NCI-H2171 treated with DMSO at 0.1 percent for 48 hours (cell line): ENCODE results near the gene QRFP.
A peak's percentile ranks its signal among the peaks of the same experiment; 100 is the strongest.

Experiments
- DNase-seq: peaks from one replicate; lab custom pipeline; 2025; lab: John Stamatoyannopoulos, UW

Gene QRFP

DNA sequence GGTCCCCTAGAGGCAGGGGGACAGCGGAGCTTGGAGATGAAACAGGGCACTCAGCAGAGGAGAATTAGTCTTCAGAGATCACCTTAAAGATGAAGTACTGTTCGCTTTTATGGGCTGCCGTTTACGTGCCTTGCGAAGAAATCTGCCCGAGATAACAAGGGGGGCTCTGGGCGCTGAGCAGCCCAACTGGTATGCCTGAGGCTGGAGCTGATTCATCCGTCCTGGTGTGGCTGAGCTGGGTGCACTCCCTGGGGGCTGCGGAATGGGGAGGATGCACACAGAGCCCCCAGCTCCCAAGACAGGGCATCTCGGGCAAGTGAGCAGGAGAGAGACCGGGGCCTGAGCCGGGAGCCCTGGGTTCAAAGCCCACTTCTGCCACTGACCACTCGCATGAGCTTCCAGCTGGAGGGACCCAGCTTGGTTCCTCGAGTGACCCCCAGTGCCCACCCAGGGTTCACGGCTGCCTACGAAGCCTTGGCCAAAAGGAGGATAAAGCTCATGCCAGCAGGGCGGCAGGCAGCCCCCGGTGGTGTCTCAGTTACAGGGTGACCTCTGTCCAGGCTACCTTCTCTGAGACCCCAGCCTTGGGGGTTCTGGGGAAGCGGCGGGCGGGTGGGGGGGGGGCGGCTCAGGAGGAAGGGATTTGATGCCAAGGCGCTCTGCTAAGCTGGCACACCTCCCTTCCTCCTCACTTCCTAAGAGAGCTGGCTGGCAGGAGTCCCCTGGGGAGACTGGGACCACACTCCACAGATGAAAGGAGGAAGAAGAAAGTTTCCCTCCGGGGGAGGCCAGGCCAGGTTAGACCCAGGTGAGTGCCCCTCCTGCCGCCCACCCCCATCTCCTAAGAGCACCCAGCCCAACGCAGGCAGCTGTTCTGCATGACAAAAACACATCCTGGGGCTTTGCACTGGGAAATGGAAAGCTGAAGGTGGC lies 36.8 kb upstream of the QRFP start:
- DNase-seq, result no peak

DNA sequence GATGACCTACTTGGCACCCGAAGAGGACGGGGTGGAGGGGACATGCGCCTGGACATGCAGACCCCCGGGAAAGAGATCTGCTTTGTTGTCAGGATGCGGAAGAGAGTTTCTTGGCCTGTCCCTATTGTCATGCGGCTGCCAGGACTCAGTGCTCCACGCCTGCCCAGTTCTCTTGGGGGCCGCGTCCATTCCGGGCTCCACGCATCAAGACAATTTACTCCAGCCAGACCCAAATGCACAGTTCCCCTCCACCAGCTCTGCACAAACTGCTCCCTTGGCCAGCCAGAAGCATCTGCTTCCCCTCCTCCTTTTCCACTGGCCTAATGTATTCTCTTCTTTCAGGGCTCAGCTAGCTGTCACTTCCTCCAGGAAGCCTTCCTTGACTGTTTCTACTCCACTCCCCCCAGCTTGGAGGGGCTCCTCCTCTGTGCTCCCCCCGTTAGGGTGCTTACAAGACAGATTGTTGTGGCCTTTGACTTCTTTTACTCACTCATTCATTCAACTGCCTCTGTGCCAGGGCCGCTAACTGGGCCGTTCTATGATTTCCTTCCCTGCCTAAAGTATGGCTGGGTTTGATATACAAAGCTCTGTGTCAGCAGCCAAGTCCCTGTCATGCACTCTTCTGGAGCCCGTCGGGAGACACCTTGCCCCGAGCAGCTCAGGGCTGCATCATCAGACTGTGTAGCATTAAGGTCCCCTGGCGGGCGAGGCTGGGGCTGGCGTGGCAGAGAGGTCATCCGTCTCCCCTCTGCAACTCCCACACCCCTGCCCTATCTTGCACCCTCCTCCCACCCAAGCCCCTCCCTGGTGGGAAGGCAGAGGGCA lies 35.9 kb upstream of the QRFP start:
- DNase-seq, result no peak

DNA sequence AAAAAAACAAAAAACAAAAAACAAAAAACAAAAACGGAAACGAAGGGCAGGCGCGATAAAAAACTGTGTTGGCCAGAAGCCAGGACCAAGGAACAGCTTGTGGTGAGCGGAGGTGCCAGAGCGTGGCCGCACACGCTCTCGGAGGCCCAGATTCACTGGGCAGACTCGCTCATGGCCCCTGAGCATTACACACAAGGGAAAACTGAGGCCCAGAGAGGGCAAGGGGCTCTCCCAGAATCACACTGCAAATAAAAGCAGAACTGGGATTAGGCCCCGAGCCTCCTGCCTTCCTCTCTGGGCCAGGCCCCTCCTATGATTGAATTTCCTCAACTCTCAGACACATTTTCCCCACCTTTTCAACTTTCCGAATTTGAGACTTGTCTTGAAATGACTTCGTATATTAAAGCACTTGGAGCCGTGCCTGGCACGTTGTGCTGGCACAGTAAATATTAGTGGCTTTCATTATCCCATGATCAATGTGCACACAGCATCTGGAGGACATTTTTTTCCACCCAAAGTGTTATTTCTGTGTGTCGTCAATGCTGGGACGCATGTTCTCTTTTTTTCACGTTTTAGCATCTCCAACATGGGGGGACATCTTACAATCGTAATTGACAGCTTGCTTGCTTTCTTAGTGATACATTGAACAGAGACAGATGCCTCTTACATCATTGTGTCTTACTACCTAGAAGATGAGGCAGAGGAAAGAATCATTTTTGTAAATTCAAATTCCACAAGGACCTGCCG lies 35.1 kb upstream of the QRFP start:
- DNase-seq, result peak; percentile 26

DNA sequence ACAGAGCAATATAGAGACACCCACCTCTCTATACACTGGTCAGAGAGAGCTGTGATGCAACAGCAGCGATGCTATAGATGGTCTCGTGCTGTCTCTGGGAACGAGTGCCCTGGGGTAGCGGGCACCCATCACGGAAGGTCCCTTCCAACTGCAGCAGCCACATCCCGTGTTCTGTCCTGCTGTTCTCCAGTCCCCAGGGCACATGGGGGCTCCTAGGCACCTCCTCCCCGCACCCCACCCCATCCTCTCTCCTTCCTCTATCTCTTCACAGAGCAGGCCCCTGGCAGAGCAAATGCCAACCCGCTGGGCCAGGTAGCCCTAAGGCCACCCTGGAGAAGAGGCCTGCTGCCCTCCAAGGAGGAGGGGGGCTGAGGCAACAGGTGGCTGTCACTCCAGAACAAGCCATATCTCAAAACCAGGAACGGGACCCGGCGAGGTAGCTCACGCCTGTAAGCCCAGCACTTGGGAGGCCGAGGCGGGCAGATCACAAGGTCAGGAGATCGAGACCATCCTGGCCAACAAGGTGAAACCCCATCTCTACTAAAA lies 34.3 kb upstream of the QRFP start:
- DNase-seq, result no peak

DNA sequence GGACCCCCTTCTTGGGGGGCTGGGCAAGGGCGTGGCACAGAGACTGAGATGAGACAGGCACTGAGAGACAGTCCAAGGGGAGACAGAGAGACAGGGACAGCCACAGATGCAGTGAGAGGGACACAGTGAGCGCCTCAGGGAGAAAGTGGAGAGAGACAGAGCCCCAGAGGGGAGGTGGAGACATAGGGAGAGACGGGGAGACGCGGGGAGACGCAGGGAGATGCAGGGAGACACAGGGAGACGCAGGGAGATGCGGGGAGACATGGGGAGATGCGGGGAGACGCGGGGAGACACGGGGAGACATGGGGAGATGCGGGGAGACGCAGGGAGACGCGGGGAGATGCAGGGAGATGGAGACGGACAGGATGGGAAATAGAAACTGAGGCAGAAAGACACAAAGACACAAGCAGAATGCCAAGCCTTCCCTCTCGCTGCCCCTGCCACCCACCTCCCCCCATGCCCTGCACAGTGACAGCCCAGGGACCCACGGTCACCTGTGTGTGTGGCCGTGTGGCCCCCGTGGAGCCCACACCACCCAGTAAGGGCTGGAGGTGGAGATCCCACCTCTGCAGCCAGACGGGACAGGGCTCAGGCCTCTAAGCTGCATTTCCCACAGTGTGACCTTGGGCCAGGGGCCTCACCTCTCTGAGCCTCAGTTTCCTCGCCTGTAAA lies 33.7 kb upstream of the QRFP start:
- DNase-seq, result no peak

DNA sequence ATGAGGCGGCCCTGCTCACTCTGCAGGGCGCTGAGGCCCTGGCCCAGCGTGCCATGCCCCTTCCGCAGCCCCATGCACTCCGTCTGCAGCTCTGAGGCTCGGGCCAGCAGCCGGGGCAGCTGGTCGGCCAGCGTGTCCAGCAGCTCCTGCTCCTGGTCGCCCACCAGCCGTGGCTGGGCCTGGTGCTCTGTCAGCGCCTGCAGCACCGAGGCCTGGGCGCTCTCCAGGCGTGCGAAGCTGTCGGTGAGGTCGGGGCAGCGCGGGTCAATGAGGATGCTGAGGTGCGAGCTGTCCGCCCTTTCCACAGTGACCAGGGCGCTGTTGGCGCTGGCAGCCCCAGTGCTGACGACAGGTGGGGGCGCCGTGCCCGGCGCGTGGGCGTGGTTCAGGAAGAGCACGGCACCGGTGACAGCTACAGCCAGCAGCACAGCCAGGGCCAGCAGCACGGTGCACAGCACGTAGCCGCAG lies 33.0 kb upstream of the QRFP start:
- DNase-seq, result no peak

DNA sequence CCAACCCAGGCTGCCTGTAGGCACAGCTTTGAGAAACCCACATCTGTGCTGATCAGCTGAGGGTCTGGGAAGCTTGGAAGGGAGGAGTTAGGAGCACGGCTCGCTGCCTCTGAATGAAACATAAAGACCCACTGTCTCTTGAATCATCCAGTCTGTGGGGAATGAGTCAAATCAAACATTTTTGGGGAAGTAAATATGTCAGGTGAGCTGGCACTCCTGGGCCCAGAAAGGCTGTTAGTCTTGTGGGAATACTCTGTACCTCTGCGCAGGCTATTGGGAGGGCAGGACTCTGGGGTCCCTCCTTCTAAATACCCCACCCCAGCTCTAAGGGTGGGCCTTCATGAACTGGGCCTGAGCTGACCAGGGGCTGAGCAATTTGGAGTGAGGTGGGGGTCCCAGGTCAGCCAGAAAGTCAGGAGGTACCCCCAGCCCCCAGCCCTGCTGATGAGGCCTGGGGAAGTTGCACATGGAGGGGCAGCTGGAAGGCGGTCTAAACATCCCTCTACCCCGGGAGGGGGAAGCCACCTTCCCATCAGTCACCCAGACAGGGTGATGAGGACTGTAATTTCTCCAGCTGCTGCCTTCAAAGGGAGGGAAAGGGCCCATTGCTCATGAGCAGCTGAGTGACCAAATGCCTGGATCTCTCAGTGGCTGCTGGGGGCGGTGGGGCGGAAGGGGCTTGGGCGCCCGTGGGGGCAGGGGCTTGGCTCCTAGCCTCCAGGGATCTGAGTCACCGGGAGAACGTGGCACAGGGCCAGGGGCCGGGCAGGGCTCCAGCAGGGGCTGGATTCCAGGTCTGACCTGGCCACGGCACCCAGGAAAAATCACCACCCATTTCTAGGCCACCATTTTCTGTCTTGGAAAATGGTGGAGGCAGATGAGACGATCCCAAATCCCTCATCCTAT lies 31.6 kb upstream of the QRFP start:
- DNase-seq, result peak; percentile 29

DNA sequence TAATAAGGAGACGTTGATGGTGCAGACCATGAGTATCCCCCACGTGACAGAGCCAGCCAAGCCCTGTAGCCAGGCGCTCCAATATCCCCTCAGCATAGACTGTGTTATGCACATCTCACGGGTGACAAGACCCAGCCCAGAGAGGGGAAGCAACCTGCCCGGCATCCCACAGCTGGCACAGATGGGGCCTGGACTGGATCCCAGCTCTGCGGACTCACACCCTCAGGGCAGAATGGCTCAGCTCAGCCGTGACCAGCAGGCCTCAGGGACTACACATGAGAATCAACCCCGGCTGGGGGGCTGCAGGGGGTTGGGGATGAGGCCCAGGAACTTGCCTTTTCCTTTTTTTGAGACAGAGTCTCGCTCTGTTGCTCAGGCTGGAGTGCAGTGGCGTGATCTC lies 30.7 kb upstream of the QRFP start:
- DNase-seq, result no peak

DNA sequence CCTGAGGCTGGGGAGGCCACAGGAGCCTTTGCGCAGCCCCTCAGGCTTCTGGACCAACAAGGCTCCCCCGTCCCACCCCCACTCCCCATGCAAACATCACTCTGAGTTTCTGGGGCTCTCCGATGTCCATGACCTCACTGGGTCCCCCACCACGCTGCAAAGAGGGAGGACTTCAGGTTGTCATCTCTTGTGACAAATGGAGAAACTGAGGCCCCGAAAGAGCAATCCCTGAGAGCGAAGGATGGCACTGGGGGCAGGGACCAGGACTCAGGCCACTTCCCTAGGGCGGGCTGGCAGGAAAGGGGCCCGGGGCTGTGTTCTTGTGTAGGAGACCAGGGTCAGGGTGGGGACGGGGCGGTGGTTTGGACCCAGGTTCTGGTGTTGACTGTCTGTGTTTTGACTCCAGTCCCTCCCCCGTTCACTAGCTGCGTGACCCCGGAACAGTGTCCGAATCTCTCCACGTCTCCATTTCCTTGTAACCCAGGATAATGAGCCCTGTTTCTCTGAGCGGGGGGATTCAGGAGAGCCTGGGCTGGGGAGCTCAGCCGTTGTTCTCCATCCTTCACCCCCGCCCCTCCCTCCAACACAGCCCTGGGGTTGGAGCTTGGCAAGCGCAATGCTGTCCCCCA lies 28.6 kb upstream of the QRFP start:
- no peak for DNase-seq

DNA sequence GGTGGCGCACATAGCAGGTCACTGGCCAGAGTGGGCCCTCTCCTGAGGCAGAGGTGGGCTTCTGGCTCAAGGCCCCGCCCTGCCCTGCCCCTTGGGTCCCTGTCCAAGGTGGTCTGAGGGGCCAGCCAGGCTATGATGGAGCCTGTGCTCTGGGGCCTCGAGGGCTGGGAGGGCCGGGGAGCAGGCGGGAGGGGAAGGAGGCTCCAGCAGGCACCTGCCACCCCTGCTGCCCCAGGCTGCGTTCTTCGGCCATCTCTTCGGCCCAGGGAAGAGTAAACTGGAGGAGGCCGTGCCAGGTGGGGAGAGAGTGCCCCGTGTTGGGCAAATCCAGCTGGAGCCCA lies 27.8 kb upstream of the QRFP start:
- DNase-seq, result no peak

DNA sequence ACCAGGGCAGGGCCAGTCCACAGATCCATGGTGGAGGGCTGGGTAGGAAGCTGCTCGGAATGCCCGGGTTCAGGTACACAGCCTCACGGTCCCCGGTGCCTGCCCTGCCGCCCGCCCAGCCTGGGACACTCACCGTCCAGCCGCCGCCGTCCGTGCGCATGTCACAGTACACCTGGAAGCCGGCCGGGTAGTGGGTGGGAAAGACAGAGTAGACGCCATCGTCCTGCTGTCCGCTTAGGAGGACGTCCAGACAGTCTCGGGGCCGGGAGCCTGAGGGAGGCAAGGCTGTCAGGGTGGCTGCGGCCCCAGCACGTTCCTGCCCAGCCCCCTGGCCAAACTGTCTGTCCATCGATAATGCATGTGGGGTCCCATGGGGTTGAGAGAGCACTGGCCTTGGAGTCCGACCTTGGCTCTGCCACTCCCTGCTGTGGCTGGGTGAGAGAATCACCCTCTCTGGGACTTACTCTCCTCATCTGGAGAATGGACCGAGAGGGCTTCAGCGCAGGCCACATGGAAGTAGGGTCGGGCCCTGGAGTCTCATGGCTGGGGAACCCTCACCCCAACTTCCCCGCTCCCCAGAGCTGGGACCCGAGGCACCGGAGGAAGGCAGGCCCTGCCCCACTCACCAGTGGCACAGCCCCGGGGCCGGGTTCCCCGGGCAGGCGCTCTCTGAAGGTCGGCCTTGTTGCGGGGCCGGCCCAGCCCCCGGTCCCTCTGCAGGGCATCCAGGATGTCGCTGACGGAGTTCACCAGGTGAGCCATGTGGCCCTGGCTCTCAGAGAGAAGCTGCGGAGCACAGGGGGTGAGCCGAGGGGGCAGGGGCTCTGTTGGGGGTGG lies 27.2 kb upstream of the QRFP start:
- DNase-seq, result no peak

DNA sequence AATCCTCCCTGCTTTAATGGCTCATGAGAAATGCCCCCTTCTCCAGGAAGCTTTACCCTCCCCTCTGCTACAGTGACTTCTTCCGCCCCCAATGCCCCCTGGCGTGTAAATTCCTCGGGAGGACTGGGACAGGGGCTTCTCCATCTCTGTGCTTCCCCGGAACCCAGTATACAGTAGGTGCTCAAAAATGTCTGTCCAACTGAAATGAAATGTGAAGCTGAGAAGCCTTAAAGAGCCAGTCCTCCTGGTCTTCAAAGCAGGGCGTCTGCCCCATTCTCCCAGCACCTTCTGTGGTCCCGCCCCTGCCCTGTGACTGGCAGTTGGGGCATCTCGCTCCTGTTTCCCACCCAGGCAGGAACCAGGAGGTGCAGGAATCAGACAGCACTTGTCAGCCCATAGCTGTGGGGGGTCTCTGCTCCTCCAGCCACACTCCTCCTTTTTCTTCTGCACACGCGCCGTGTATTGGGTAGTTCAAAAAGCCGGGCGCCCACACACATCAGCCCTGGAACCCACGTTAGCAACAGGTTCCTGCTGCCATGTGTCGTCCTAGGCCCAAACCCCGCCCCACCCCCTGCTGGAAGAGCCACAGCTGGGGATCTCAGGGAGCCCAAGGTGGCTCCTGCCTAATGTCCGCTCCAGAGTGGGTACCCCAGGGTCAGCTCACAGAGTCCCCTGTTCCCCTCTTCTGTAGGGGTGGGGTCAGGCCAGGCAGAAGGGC lies 26.4 kb upstream of the QRFP start:
- no peak for DNase-seq

DNA sequence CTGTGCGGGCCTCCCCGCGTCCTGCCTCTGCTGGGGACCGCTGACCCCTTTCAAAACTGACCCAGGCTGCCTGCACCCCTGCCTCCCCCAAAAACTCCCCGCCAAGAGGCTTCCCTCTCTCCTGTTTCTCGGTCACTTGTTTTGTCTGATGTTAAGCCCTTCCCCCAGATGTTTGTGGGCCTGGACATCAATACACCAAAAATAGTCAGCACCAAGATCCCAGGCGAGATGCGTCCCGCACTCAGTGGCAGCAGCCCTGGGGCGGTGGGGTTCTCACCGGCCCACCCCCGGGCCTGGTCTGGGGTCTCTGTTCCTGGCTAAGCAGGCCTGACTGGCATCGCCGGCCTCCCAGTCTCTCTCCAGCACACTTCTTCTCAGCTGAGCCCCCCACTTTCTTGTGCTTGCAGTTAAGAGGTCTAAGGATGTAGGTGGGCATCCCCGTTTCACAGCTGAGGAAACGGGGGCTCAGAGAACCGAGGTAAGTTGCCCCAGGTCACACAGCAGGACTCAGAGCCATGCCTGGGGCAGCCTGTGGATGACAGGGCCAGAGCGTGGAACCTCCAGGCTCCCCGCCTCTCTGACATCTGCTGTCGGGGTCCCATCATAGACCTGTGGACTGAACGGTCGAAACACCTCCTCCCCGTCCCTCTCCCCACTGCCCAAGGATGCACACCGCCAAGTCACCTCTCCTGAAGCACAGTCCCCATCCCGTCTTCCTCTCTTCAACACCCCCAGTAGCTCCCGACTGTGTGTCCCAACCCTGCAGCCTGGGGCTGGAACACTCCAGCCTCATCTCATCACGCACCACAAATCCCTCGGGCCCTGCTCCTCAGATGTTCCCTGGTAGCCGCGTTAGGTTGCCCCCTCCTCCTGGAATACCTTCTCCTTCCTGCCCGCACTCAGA lies 25.6 kb upstream of the QRFP start:
- DNase-seq, result no peak

DNA sequence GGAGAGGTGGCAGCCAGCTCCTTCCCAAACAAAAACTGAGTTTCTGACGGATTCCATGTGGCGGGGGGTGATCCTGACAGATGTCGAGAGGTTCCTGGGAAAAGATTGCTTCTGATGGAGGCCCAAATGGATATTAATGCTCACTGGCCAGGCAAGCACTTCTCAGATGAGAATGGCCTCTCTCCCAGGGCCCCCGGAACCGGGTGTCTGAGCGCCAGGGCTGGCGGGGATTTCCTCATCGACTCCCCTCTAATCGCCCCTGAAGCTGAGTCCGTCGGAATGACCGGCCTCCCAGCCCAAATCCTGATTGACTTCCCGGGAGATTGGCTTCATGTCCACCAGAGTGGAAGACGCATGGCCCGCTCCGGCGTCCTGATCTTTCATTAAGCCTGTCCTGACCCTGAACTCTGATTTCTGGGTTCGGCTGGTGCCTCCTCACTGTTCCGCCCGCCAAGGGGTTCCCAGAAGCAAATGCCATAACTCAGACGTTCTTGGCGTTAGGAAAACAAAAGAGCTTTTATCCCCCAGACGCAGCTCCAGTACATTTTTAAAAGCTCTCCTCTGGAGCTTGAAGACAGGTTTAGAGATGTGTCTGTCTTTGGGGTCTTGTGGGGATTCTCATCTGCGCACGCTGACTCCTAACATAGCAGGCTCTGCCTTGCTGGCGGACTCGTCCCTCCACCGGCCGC lies 24.8 kb upstream of the QRFP start:
- no peak for DNase-seq

DNA sequence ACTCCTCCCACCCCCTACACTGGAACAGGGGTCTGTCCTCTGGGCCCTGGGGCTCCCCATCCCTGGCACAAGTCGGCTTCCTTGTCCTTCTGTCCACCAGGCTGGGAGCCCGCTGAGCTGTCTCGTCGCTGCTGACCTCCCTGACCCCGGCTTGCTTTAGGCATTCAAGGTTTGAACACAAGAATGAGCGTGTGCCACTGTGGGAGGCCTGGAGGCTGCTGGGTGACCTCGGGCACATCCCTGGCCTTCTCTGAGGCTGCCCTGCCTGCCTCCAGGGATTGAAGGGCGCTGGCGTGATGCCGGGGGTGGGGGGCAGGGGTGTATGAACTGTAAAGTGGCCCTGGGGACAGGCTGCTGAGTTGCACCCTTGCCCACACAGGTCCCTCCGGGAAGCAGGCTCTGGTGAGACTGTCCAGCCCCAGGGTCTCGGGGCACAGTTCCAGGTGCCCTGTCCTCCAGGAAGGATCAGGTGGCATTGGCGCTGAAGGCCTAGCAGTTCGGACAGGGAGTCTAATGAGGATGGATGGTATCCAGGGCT lies 24.2 kb upstream of the QRFP start:
- no peak for DNase-seq

DNA sequence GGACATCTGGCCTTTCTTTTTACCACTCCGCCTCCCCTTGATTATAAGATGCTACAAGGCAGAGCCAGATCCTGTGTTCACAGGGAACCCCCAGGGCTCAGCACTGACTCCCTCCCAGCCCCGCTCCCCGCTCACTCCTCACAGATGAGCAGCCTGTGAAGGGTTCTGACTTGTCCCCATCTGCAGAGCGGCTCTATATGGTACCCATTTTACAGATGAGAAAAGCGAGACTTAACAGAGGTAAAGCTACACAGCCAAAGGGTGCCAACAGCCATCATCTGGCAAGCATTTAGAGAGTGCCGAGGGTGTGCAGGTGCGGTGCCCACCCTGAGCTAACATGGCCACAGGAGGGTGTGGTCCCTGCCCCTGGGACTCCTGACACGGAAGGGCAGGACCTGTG lies 23.6 kb upstream of the QRFP start:
- DNase-seq, result no peak
